GM13976 (cell line): ENCODE data around the gene GEMIN2.
"Not testable (repeated sequence)": the region's sequence is repeated elsewhere in the genome, so short reads cannot be mapped to it uniquely, and the experiment has no call there.

Source experiments
- DNase-seq: peaks from one replicate; pipeline ENCODE4 v3.0.0; 2012; ENCODE audit warnings: low spot score
- CTCF ChIP-seq: IDR thresholded peaks from 2 replicates; pipeline ENCODE4 v1.5.1; 2012; ENCODE audit warnings: borderline replicate concordance, mild to moderate bottlenecking; ENCODE audit not compliant: insufficient read depth; ENCODE audit errors: extremely low read depth, missing control alignments, control extremely low read depth
- in situ Hi-C: fragments of 300-500 bp; cut with MboI; formaldehyde crosslinking; loops from one replicate; pipeline ENCODE4 v1.12.0; 2022; ENCODE audit warnings: low sequenced_read_pairs, mixed read lengths, inconsistent platforms; ENCODE audit not compliant: unreplicated experiment

GEMIN2 gene

GRCh38 chr14:39113685-39114072, 444 bp upstream of the GEMIN2 start:
- no peak for DNase-seq
- TF ChIP-seq CTCF = no peak
- in situ Hi-C loops = loop anchor here (10.0 kb wide), 1 partner anchor 331 kb away; no protein-coding TSS in a partner anchor

- TF ChIP-seq CTCF = no peak
- in situ Hi-C loops = no loop called here
- DNase-seq = no peak
Measured at GRCh38 chr14:39122330-39123138, 8.4 kb downstream of the GEMIN2 start.

GRCh38 chr14:39137835-39138234, 23.7 kb downstream of the GEMIN2 start:
- DNase-seq, in situ Hi-C loops: not testable (repeated sequence)

- no peak for DNase-seq
- no peak for TF ChIP-seq CTCF
- in situ Hi-C loops = no loop called here
Measured at GRCh38 chr14:39138440-39138839, 24.3 kb downstream of the GEMIN2 start.

- no peak for TF ChIP-seq CTCF
- no peak for DNase-seq
- in situ Hi-C loops = no loop called here
Measured at GRCh38 chr14:39140170-39140569, 26.0 kb downstream of the GEMIN2 start.

- DNase-seq, in situ Hi-C loops: not testable (repeated sequence)
Measured at GRCh38 chr14:39141623-39142022, 27.5 kb downstream of the GEMIN2 start.

- in situ Hi-C loops, DNase-seq: not testable (repeated sequence)
Measured at GRCh38 chr14:39143226-39143625, 29.1 kb downstream of the GEMIN2 start.

GRCh38 chr14:39145266-39145966, 31.3 kb downstream of the GEMIN2 start:
- no peak for DNase-seq
- in situ Hi-C loops = no loop called here
- TF ChIP-seq CTCF = no peak
